ENCODE measurements around the gene PTPRCAP. TPM values are rescaled to one million over a fixed set of nuclear protein-coding genes. Genes with fewer than 3 reads are reported as not detected.
A peak's percentile ranks its signal among the peaks of the same experiment; 100 is the strongest.

The PTPRCAP gene
- total and polyA plus RNA-seq, 12 donors: 0.42 to 10.1 (median 1.0) TPM; not detected in 2

DNA sequence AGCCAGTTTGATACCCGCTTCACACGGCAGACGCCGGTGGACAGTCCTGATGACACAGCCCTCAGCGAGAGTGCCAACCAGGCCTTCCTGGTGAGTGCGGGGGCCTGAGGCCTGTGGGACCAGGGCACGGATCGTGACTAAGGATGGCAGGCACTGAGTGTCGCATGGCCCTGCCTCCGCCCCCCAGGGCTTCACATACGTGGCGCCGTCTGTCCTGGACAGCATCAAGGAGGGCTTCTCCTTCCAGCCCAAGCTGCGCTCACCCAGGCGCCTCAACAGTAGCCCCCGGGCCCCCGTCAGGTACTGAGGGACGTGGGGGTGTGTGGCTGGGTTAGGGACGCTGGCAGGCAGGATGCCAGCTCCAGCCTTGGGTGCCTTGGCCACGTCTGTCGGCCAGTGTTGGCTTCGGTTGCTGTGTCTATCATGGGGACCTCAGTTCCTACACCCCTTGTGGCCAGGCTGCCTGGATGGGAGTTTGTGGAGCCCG is 3.0 kb downstream of the PTPRCAP start:
- peak in 1 of 8 donors; percentile 3 for ATAC-seq
- no peaks in the 10 kb centered on the region for H3K9me3 ChIP-seq
- H3K4me1 ChIP-seq: peaks cover 0 to 36% (median 21%) of the 10 kb centered on the region in 9 donors
- intact Hi-C loops (cut with DNase I): no loop called here
- H3K27ac ChIP-seq: peak overlapping the region in 1 of 10 donors; percentile 50
- TF ChIP-seq, protein P1, sequence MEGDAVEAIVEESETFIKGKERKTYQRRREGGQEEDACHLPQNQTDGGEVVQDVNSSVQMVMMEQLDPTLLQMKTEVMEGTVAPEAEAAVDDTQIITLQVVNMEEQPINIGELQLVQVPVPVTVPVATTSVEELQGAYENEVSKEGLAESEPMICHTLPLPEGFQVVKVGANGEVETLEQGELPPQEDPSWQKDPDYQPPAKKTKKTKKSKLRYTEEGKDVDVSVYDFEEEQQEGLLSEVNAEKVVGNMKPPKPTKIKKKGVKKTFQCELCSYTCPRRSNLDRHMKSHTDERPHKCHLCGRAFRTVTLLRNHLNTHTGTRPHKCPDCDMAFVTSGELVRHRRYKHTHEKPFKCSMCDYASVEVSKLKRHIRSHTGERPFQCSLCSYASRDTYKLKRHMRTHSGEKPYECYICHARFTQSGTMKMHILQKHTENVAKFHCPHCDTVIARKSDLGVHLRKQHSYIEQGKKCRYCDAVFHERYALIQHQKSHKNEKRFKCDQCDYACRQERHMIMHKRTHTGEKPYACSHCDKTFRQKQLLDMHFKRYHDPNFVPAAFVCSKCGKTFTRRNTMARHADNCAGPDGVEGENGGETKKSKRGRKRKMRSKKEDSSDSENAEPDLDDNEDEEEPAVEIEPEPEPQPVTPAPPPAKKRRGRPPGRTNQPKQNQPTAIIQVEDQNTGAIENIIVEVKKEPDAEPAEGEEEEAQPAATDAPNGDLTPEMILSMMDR (IDR thresholded peaks at IDR 0.05): no peak
- WGBS, 2 donors: 83 to 84% methylated on average over 23 of the region's 23 CpGs
- H3K4me3 ChIP-seq: no peak overlapping the region
- H3K36me3 ChIP-seq: peaks cover 0 to 92% (median 28%) of the 10 kb centered on the region in 9 donors
- no peak for DNase-seq
- H3K27me3 ChIP-seq: no peaks in the 10 kb centered on the region

DNA sequence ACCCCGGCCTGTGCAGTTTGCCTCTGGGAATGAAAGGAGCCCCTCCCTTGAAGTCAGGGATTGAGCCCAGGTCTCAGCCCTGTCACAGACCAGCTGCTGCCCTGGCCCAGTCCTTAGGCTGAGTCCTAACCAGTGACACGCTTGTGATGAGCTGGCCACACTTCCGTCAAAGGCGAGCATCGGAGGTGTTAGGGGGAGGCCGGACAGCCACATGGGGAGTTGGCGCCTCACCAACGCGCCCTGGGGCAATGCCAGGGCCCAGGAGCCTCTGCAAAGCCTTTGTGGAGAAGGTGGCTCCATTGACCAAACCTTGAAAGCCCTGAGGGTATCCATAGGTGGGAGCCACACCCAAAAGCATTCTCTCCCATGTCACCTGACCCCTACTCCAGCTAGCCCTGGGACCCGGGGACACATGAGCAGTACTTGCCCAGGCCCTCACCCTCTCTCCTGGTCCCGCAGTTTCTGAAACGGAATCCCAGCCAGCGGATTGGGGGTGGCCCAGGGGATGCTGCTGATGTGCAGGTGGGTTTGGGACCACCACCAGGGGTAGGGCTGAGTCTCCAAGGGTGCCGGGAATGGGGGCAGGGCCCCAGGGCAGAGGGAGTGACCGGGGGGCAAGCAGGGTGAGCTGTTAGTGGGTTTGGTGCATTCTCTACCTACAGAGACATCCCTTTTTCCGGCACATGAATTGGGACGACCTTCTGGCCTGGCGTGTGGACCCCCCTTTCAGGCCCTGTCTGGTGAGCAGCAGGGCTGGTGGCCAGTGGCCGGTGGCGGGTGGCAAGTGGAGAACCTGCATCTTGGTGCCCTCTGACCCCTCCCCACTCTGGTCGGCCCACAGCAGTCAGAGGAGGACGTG is 3.7 kb downstream of the PTPRCAP start:
- WGBS, 2 donors: 91 to 92% methylated on average over 22 of the region's 22 CpGs
- TF ChIP-seq, protein P1 (IDR thresholded peaks at IDR 0.05): no peak
- intact Hi-C loops (cut with DNase I): no loop called here
- no peak for ATAC-seq
- H3K4me3 ChIP-seq: no peak overlapping the region
- H3K9me3 ChIP-seq: no peaks in the 10 kb centered on the region
- H3K36me3 ChIP-seq: peaks cover 0 to 86% (median 28%) of the 10 kb centered on the region in 9 donors
- H3K27ac ChIP-seq: peak overlapping the region in 1 of 10 donors; percentile 50
- H3K4me1 ChIP-seq: peaks cover 0 to 36% (median 22%) of the 10 kb centered on the region in 9 donors
- H3K27me3 ChIP-seq: no peaks in the 10 kb centered on the region
- no peak for DNase-seq

DNA sequence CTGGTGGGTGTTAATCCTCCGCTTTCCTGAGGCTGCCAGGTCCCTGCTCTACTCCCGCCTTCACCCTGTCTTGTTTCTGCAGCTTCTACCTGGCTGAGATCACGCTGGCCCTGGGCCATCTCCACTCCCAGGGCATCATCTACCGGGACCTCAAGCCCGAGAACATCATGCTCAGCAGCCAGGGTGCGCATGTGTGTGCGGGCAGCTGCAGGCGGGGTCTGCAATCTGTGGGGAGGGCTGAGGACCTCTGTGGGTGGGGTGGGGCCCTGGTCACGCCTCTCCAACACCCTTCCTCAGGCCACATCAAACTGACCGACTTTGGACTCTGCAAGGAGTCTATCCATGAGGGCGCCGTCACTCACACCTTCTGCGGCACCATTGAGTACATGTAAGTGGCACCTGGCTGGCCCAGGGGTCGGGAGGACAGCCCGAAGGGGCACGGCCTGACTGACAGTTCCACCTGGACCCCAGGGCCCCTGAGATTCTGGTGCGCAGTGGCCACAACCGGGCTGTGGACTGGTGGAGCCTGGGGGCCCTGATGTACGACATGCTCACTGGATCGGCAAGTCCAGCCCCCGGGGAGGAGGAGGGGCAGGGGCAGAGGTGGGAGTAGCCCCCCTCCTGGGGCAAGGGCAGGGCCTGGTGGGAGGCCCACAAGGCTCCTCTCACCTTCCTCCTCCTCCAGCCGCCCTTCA is 4.7 kb downstream of the PTPRCAP start:
- Histone ChIP-seq H3K4me3 (no peak overlapping the region), H3K27ac (no peak overlapping the region), H3K36me3 (peaks cover 0 to 77% (median 27%) of the 10 kb centered on the region in 9 donors), H3K27me3 (no peaks in the 10 kb centered on the region), H3K9me3 (no peaks in the 10 kb centered on the region), H3K4me1 (peaks cover 0 to 37% (median 23%) of the 10 kb centered on the region in 9 donors)
- intact Hi-C loops (cut with DNase I): no loop called here
- DNase-seq: no peak
- TF ChIP-seq, protein P1 (IDR thresholded peaks at IDR 0.05): no peak
- ATAC-seq: no peak
- WGBS, 2 donors: 89 to 90% methylated on average over 22 of the region's 22 CpGs

Data from heart right ventricle (tissue), 16 donors.